Endodermal cell (in vitro differentiated cells): ENCODE measurements around the gene RALGAPA1. TPM values are rescaled to one million over a fixed set of nuclear protein-coding genes. Genes with fewer than 3 reads are reported as not detected.

Experiments
- DNase-seq: peaks from one replicate; pipeline ENCODE4 v3.0.0-alpha.2; 2017
- H3K27ac ChIP-seq: 2 replicates; pipeline ENCODE4 v1.5.1; 2013; ENCODE audit warnings: mild to moderate bottlenecking, low read depth, low read length, moderate library complexity
- H3K27me3 ChIP-seq: 2 replicates; pipeline ENCODE4 v1.6.1; 2013; ENCODE audit warnings: mild to moderate bottlenecking, low read length, moderate library complexity; ENCODE audit not compliant: insufficient read depth, control insufficient read depth, poor library complexity, severe bottlenecking
- H3K36me3 ChIP-seq: 2 replicates; pipeline ENCODE4 v1.7.0; 2013; ENCODE audit warnings: mild to moderate bottlenecking, low read length, moderate library complexity; ENCODE audit not compliant: control insufficient read depth, insufficient read depth
- H3K4me1 ChIP-seq: one replicate; pipeline ENCODE4 v1.7.0; 2013; ENCODE audit warnings: low read length; ENCODE audit not compliant: control insufficient read depth, insufficient read depth
- H3K4me3 ChIP-seq: 2 replicates; pipeline ENCODE4 v1.5.1; 2013; ENCODE audit warnings: mild to moderate bottlenecking, low read length, moderate library complexity
- H3K9ac ChIP-seq: 2 replicates; pipeline ENCODE4 v1.6.1; 2013; ENCODE audit warnings: mild to moderate bottlenecking, low read length, moderate library complexity; ENCODE audit not compliant: poor library complexity, severe bottlenecking; ENCODE audit errors: extremely low read depth
- H3K9me3 ChIP-seq: 2 replicates; pipeline ENCODE4 v1.6.1; 2013; ENCODE audit warnings: mild to moderate bottlenecking, low read length, moderate library complexity; ENCODE audit not compliant: control insufficient read depth
- H3K27ac Mint-ChIP-seq: 2 replicates; pipeline ENCODE4 v1.8.0; 2020; ENCODE audit warnings: mixed read lengths
- H3K27me3 Mint-ChIP-seq: 2 replicates; pipeline ENCODE4 v1.8.0; 2021; ENCODE audit warnings: mild to moderate bottlenecking, mixed read lengths; ENCODE audit not compliant: insufficient read depth
- H3K36me3 Mint-ChIP-seq: 2 replicates; pipeline ENCODE4 v1.8.0; 2020; ENCODE audit warnings: low read depth, mixed read lengths
- H3K4me1 Mint-ChIP-seq: 2 replicates; pipeline ENCODE4 v1.8.0; 2020; ENCODE audit warnings: mixed read lengths
- H3K4me3 Mint-ChIP-seq: 2 replicates; pipeline ENCODE4 v1.8.0; 2020; ENCODE audit warnings: mild to moderate bottlenecking, moderate library complexity, mixed read lengths
- H3K9me3 Mint-ChIP-seq: 2 replicates; pipeline ENCODE4 v1.8.0; 2020; ENCODE audit warnings: mild to moderate bottlenecking, mixed read lengths
- WGBS, 2 experiments: methylation state at CpG; one replicate each; pipeline versions ENCODE4 v1.1.5 to v1.1.7; 2013; ENCODE audit warnings: missing lambda C conversion rate in 2 of 2, mixed read lengths in 1 of 2; ENCODE audit not compliant: insufficient coverage in 1 of 2, insufficient read length in 1 of 2; 5-methylcytosine and 5-hydroxymethylcytosine counted together
- total RNA-seq, 2 donors: library from RNA; stranded (reverse); fragmentation: NEBNext Ultra II Directional in 1 of 2; extraction: Animal tissue kit (Norgen Biotek cat#: 25700) in 1 of 2; gene quantifications; 2 replicates in 1 of 2; 3 replicates in 1 of 2; pipeline ENCODE4 v1.2.1, GENCODE V29; 2021
- TF ChIP-seq, protein P1 (sequence below): fragments of 200-600 bp; sonication (generic); conservative IDR thresholded peaks from 2 replicates; pipeline ENCODE4 v1.5.0; 2021; ENCODE audit warnings: antibody characterized with exemption, mild to moderate bottlenecking

The RALGAPA1 gene
- total RNA-seq, 2 donors from 2014 or later: 31.2 to 36.3 TPM

DNA sequence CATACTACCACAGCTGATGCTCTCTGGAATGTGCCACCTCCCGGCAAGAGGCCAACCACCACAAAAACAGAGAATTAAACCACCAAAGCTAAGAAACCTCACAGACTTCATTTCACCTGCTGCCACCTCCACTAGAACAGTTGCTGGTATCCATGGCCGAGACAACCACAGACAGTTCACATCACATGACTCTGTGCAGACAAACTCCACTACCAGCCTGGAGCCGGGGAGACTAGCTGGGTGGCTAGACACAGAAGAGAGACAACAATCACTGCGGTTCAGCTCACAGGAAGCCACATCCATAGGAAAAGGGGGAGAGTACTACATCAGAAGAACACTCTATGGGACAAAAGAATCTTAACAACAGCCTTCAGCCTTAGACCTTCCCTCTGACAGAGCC is 78.2 kb downstream of the RALGAPA1 start:
- peaks cover 30% of the 10 kb centered on the region for H3K36me3 Mint-ChIP-seq

DNA sequence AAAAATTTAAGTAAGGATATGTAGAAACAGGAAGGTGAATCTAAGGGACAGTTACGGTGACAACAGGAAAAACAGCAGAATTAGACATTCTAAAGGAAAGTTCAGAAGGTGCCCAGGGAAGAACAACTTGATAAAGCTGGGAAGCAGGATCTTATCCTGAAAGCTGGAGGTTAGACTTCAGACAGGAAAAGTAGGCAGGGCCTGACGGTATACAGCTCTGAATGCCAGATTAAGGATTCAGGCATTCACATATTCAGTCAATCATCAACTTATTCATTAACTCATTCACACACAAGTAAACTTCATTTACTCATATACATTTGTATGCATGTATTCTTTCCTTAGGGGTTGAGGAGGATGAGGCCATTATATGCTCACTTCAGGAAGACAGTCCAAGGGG is 81.3 kb downstream of the RALGAPA1 start:
- Mint-ChIP-seq H3K4me1 (peaks cover 12% of the 10 kb centered on the region), H3K27ac (peak overlapping the region; percentile 3), H3K27me3 (no peaks in the 10 kb centered on the region), H3K4me3 (no peak overlapping the region), H3K36me3 (peaks cover 7% of the 10 kb centered on the region), H3K9me3 (peaks cover 1% of the 10 kb centered on the region)
- 94 to 96% methylated on average over 2 of the region's 2 CpGs for WGBS, 2 experiments
- H3K27me3 ChIP-seq: no peaks in the 10 kb centered on the region
- DNase-seq: no peak
- peaks cover 7% of the 10 kb centered on the region for H3K36me3 ChIP-seq
- TF ChIP-seq, protein P1, sequence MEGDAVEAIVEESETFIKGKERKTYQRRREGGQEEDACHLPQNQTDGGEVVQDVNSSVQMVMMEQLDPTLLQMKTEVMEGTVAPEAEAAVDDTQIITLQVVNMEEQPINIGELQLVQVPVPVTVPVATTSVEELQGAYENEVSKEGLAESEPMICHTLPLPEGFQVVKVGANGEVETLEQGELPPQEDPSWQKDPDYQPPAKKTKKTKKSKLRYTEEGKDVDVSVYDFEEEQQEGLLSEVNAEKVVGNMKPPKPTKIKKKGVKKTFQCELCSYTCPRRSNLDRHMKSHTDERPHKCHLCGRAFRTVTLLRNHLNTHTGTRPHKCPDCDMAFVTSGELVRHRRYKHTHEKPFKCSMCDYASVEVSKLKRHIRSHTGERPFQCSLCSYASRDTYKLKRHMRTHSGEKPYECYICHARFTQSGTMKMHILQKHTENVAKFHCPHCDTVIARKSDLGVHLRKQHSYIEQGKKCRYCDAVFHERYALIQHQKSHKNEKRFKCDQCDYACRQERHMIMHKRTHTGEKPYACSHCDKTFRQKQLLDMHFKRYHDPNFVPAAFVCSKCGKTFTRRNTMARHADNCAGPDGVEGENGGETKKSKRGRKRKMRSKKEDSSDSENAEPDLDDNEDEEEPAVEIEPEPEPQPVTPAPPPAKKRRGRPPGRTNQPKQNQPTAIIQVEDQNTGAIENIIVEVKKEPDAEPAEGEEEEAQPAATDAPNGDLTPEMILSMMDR: no peak
- no peaks in the 10 kb centered on the region for H3K9me3 ChIP-seq
- no peak overlapping the region for H3K9ac ChIP-seq
- H3K27ac ChIP-seq: no peak overlapping the region
- no peak overlapping the region for H3K4me3 ChIP-seq
- peaks cover 6% of the 10 kb centered on the region for H3K4me1 ChIP-seq

More for the DNA sequence above, 78.2 kb downstream of the RALGAPA1 start:
- H3K9ac ChIP-seq: no peak overlapping the region
- peaks cover 23% of the 10 kb centered on the region for H3K36me3 ChIP-seq
- peaks cover 17% of the 10 kb centered on the region for H3K9me3 Mint-ChIP-seq
- peaks cover 4% of the 10 kb centered on the region for H3K9me3 ChIP-seq
- no peak overlapping the region for H3K27ac ChIP-seq
- TF ChIP-seq, protein P1: no peak
- 92 to 100% methylated on average over 2 to 4 of the region's 4 CpGs for WGBS, 2 experiments
- H3K27ac Mint-ChIP-seq: peak overlapping the region; percentile 9
- H3K4me1 ChIP-seq: peaks cover 6% of the 10 kb centered on the region
- H3K4me3 ChIP-seq: no peak overlapping the region
- H3K4me3 Mint-ChIP-seq: no peak overlapping the region
- no peaks in the 10 kb centered on the region for H3K27me3 Mint-ChIP-seq
- no peaks in the 10 kb centered on the region for H3K27me3 ChIP-seq
- no peak for DNase-seq
- peaks cover 12% of the 10 kb centered on the region for H3K4me1 Mint-ChIP-seq

DNA sequence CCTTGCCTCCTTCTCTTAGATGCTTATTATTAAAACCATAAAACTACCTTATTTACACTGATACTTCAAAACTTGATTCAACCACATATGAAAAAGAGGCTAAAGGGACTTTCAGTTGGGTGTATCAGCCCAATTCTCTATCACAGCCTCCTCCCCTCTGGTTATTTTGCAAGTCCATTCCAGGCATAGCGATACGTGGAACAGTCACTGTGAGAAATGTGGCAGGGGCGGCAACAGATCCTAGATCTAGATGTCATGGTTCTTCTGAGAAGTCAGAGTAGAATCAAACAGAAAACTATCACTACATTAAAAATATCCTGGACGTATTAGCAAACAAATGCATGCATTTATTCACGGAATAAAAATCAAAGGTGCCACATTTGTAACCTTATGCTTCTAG is 83.2 kb downstream of the RALGAPA1 start:
- Mint-ChIP-seq H3K4me1 (peaks cover 8% of the 10 kb centered on the region), H3K27ac (no peak overlapping the region)

More for the DNA sequence above, 83.2 kb downstream of the RALGAPA1 start:
- Mint-ChIP-seq H3K4me3 (no peak overlapping the region), H3K27me3 (no peaks in the 10 kb centered on the region), H3K9me3 (no peaks in the 10 kb centered on the region), H3K36me3 (peaks cover 7% of the 10 kb centered on the region)
- no peak overlapping the region for H3K27ac ChIP-seq
- H3K9me3 ChIP-seq: no peaks in the 10 kb centered on the region
- no peak overlapping the region for H3K9ac ChIP-seq
- peaks cover 12% of the 10 kb centered on the region for H3K36me3 ChIP-seq
- peaks cover 6% of the 10 kb centered on the region for H3K4me1 ChIP-seq
- DNase-seq: no peak
- H3K27me3 ChIP-seq: no peaks in the 10 kb centered on the region
- no peak overlapping the region for H3K4me3 ChIP-seq
- WGBS, 2 experiments: 96 to 98% methylated on average over 5 of the region's 5 CpGs
- TF ChIP-seq, protein P1: no peak
